GM12873 (cell line): ENCODE results near the gene KLRK1.
A peak's percentile ranks its signal among the peaks of the same experiment; 100 is the strongest.

Experiments
- CTCF ChIP-seq: IDR thresholded peaks from 2 replicates; pipeline ENCODE4 v1.5.1; 2012; ENCODE audit warnings: low read depth, mild to moderate bottlenecking, moderate library complexity, low read length, control low read depth; ENCODE audit not compliant: insufficient read depth; ENCODE audit errors: missing control alignments

The KLRK1 gene

DNA sequence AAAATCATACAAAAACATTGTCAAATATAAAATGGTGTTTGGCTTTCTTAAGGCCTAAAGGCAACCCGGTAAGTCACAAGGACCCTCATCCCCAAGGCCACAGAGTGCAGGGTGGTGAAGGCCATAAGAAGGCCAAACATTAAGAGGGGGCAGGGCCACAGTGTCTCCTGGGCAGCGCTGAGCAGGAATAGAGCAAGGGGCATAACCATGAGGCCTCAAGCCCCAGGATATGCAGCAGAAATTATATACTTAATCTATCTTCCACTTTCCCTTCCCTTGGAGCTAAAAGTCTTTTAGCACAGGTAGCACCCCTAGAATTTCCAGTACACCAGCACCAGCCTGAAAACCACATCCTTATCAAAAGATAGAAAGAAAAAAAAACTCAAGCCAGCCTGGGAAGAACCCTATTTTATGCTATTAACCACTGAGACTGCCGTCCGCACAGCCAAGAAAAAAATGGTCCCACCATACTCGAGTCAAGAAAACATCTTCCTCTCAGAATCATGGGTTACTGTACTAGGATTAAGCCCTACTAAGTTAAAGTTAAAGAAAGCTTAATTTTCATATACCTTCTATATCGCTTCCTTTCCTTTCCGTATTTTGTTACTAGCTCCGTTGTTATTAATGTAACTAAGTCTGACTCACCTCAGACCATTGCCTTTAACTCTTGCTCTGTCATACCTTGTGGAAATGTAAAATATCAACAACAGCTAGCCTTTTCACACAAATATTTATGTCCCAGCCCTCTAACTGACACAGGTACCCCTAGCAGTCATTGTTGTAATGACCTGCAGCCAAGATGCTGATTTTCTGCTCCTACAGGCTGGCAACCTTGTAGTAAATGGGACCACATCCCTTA lies 20.1 kb downstream of the KLRK1 start:
- no peak for TF ChIP-seq CTCF

- TF ChIP-seq CTCF, result no peak
Measured at GRCh38 chr12:10368206-10369171, 21.4 kb downstream of the KLRK1 start.

GRCh38 chr12:10366875-10367274 lies 23.0 kb downstream of the KLRK1 start:
- peak; percentile 2 for TF ChIP-seq CTCF

- TF ChIP-seq CTCF, result no peak
Measured at GRCh38 chr12:10365696-10366405, 24.0 kb downstream of the KLRK1 start.

DNA sequence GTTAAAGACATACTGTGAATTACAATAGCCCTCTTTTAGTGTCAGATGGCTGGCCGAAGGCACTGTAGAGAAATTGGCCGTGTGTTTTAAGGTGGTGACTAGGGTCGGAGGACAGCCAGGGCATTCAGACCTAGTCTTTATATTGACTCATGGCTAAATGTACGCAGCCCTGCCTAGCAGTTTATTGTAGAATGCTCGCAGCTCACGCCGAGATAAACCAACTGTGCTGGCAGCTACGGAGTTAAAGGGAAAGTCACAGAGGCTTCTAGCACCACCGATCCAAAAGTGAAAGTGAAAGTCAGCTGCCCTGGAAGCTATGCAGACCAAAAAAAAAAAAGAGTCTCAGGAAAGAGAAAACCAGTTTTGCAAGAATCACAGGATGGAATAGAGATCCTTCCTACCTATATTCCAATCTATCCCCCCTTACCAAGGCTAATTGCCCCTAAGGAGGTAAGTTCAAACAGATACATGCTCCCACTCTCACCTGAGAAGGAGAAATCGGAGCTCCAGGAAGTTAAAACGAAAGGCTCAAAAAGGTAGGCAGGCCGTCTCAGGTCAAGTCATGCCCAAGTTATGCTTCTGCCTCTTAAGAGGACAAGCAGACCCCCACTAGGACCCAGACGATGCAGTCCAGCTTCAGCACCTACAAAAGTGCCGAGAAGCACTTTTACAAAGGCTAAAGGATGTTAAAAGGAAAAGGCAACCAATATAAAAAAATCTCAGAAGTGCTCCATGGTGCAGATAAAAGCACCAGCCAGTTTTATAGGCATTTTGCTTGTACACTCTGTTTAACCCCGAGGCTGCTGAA lies 24.8 kb downstream of the KLRK1 start:
- no peak for TF ChIP-seq CTCF

DNA sequence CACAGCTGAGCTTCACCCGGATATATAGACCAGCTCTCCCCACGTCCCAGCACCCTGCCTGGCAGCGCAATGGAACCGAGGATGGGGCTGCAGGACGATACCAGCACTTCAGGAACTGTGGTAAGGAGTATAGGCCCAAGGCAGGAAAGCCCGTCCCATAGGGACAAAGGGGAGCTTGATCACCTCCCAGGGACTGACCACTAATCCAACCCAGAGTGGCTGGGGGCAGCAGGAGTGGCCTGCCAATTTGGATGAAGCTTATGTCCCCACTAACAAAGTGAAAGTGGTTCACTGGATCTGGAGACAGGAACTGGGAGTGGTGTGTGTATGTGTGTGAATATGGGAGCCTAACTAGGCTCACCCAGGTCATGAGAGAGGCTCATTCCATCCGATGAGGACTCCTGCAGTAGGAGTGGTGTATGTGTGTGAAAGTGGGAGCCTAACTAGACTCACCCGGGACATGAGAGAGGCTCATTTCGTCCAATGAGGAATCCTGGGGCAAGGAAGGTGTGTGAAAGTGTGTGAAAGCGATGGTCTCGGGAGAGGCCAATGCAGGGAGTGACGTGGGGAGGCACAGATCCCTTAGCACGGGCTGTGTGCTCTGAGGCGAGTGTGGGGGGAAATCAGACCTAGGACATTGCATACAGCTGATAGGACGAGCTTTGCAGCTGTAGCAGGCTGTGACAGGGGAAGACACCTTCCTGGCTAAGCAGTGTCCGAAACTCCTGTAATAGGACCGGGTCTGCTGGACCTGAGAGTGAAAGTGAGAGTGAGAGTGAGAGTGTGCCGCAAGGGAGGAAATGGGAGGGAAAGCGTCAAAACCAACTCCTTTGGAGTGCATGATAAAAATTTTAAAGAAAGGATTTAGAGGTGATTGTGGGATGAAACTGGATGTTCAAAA lies 25.7 kb downstream of the KLRK1 start:
- TF ChIP-seq CTCF, result no peak
